H1 (cell line): ENCODE measurements around the gene PPP2R1A. TPM values are rescaled to one million over a fixed set of nuclear protein-coding genes. Genes with fewer than 3 reads are reported as not detected.

ENCODE experiments used
- CTCF ChIA-PET: fragments of 300-600 bp; sonication (Branson Sonifier 250); formaldehyde crosslinking; loops from one replicate; lab custom pipeline; 2021; ENCODE audit not compliant: partially characterized antibody; lab: Charles Lee
- POLR2A ChIA-PET: fragments of 300-600 bp; sonication (Branson Sonifier 250); formaldehyde crosslinking; loops from one replicate; lab custom pipeline; 2021; ENCODE audit warnings: inconsistent platforms; ENCODE audit not compliant: partially characterized antibody; lab: Charles Lee
- DNase-seq, 2 experiments: peaks; one replicate each; pipeline versions ENCODE4 v3.0.0 to v3.0.0-alpha.2; 2010 to 2022; ENCODE audit warnings: low spot score in 2 of 2, low read depth in 1 of 2, mixed read lengths in 1 of 2
- FAIRE-seq: peaks from 2 replicates; lab custom pipeline; 2011; peaks lifted over from hg19 to GRCh38; lab: Jason Lieb, UNC
- H2AFZ ChIP-seq: 2 replicates; pipeline ENCODE4 v1.8.1; 2012; ENCODE audit warnings: low read length, inconsistent platforms
- H2AK5ac ChIP-seq: 2 replicates; pipeline ENCODE4 v1.6.1; 2013; ENCODE audit warnings: low read depth, low read length
- H2BK120ac ChIP-seq: replicated peaks from 2 replicates; pipeline ENCODE3; 2013; ENCODE audit warnings: low read depth, low read length, inconsistent platforms
- H2BK12ac ChIP-seq: 2 replicates; pipeline ENCODE4 v1.6.1; 2013; ENCODE audit warnings: low read depth, low read length
- H2BK15ac ChIP-seq: 2 replicates; pipeline ENCODE4 v1.6.1; 2013; ENCODE audit warnings: low read length
- H2BK20ac ChIP-seq: 2 replicates; pipeline ENCODE4 v1.6.1; 2013; ENCODE audit warnings: low read length
- H2BK5ac ChIP-seq: 2 replicates; pipeline ENCODE4 v1.6.1; 2013; ENCODE audit warnings: low read depth, low read length
- H3K14ac ChIP-seq: 2 replicates; pipeline ENCODE4 v1.6.1; 2013; ENCODE audit warnings: inconsistent platforms; ENCODE audit not compliant: insufficient read length
- H3K18ac ChIP-seq: 2 replicates; pipeline ENCODE4 v1.6.1; 2013; ENCODE audit warnings: low read length; ENCODE audit errors: extremely low read depth
- H3K23ac ChIP-seq: 2 replicates; pipeline ENCODE4 v1.6.1; 2013; ENCODE audit warnings: inconsistent platforms; ENCODE audit not compliant: insufficient read length
- H3K23me2 ChIP-seq: 2 replicates; pipeline ENCODE4 v1.6.1; 2013; ENCODE audit warnings: low read depth, low read length
- H3K27ac ChIP-seq: 2 replicates; pipeline ENCODE4 v1.6.1; 2011; ENCODE audit warnings: low read depth, low read length, inconsistent platforms
- H3K27me3 ChIP-seq, 4 experiments: replicated peaks in 1 of 4; 1 replicate in 1 of 4; 2 replicates in 3 of 4; pipeline versions ENCODE4 v1.6.1 to v1.8.1; 2011 to 2013; ENCODE audit warnings: low read length in 3 of 4, mild to moderate bottlenecking in 3 of 4, inconsistent platforms in 2 of 4, mixed read lengths in 2 of 4, moderate library complexity in 1 of 4; ENCODE audit not compliant: control insufficient read depth in 3 of 4, insufficient read depth in 3 of 4; ENCODE audit errors: extremely low read depth in 1 of 4
- H3K36me3 ChIP-seq, 4 experiments: 2 replicates each; pipeline versions ENCODE4 v1.6.1 to v1.8.1; 2011 to 2013; ENCODE audit warnings: mild to moderate bottlenecking in 4 of 4, low read length in 3 of 4, moderate library complexity in 2 of 4, control low read depth in 1 of 4, inconsistent platforms in 1 of 4; ENCODE audit not compliant: insufficient read depth in 4 of 4, control insufficient read depth in 2 of 4
- H3K4ac ChIP-seq: replicated peaks from 2 replicates; pipeline ENCODE3; 2013; ENCODE audit warnings: low read length, low read depth, mixed read lengths, inconsistent platforms; ENCODE audit not compliant: insufficient read length
- H3K4me1 ChIP-seq, 4 experiments: replicated peaks in 1 of 4; 1 replicate in 1 of 4; 2 replicates in 3 of 4; pipeline versions ENCODE4 v1.6.1 to v1.8.1; 2011 to 2013; ENCODE audit warnings: low read length in 3 of 4, inconsistent platforms in 2 of 4, mixed read lengths in 1 of 4; ENCODE audit not compliant: insufficient read depth in 4 of 4, control insufficient read depth in 3 of 4
- H3K4me2 ChIP-seq, 2 experiments: 2 replicates each; pipeline versions ENCODE4 v1.6.1 to v1.8.1; 2011 to 2013; ENCODE audit warnings: low read depth in 2 of 2, low read length in 2 of 2, control low read depth in 1 of 2, inconsistent platforms in 1 of 2, mild to moderate bottlenecking in 1 of 2; ENCODE audit not compliant: insufficient read depth in 1 of 2
- H3K4me3 ChIP-seq, 4 experiments: fragments of 200-600, 300-600 bp in 1 of 4; sonication (generic), shearing (Covaris generic), sonication (Bioruptor Twin) in 1 of 4; 2 replicates each; pipeline versions ENCODE4 v1.5.1 to v1.8.1; 2011 to 2016; ENCODE audit warnings: low read length in 4 of 4, low read depth in 3 of 4, control low read depth in 2 of 4, inconsistent platforms in 2 of 4, mild to moderate bottlenecking in 2 of 4, mixed read lengths in 1 of 4, moderate library complexity in 1 of 4; ENCODE audit not compliant: insufficient read depth in 2 of 4; ENCODE audit errors: extremely low read depth in 1 of 4
- H3K56ac ChIP-seq: replicated peaks from 2 replicates; pipeline ENCODE3; 2013; ENCODE audit warnings: low read depth, mild to moderate bottlenecking, mixed read lengths, low read length, inconsistent platforms; ENCODE audit not compliant: insufficient read length
- H3K79me1 ChIP-seq: 2 replicates; pipeline ENCODE4 v1.6.1; 2013; ENCODE audit warnings: low read depth, low read length, control low read depth
- H3K79me2 ChIP-seq, 2 experiments: 2 replicates each; pipeline versions ENCODE4 v1.6.1 to v1.8.1; 2012 to 2013; ENCODE audit warnings: low read length in 2 of 2, mild to moderate bottlenecking in 2 of 2, inconsistent platforms in 1 of 2; ENCODE audit not compliant: insufficient read depth in 2 of 2, control insufficient read depth in 1 of 2
- H3K9ac ChIP-seq, 4 experiments: replicated peaks in 1 of 4; 1 replicate in 1 of 4; 2 replicates in 3 of 4; pipeline versions ENCODE4 v1.6.1 to v1.8.1; 2011 to 2013; ENCODE audit warnings: low read depth in 3 of 4, low read length in 3 of 4, control low read depth in 2 of 4, mild to moderate bottlenecking in 2 of 4, moderate library complexity in 2 of 4, inconsistent platforms in 1 of 4; ENCODE audit errors: extremely low read depth in 1 of 4
- H3K9me3 ChIP-seq, 2 experiments: 2 replicates each; pipeline versions ENCODE4 v1.6.1 to v1.8.1; 2012 to 2013; ENCODE audit warnings: mild to moderate bottlenecking in 2 of 2, moderate library complexity in 2 of 2, control low read depth in 1 of 2, inconsistent platforms in 1 of 2, low read depth in 1 of 2, low read length in 1 of 2, mixed read lengths in 1 of 2; ENCODE audit not compliant: insufficient read depth in 2 of 2
- H4K20me1 ChIP-seq, 2 experiments: replicated peaks in 1 of 2; 2 replicates each; pipeline versions ENCODE3 to v1.8.1; 2011 to 2013; ENCODE audit warnings: inconsistent platforms in 2 of 2, low read length in 2 of 2, mild to moderate bottlenecking in 1 of 2; ENCODE audit not compliant: insufficient read depth in 2 of 2, control insufficient read depth in 1 of 2
- H4K5ac ChIP-seq: 2 replicates; pipeline ENCODE4 v1.6.1; 2013; ENCODE audit warnings: low read length, low read depth, mixed read lengths, inconsistent platforms; ENCODE audit not compliant: insufficient read length
- H4K8ac ChIP-seq: 2 replicates; pipeline ENCODE4 v1.8.0; 2013; ENCODE audit warnings: mild to moderate bottlenecking, moderate library complexity, low read length, inconsistent platforms; ENCODE audit not compliant: insufficient read depth; ENCODE audit errors: extremely low read depth
- H4K91ac ChIP-seq: replicated peaks from 2 replicates; pipeline ENCODE3; 2013; ENCODE audit warnings: low read length, mixed read lengths, inconsistent platforms; ENCODE audit not compliant: insufficient read length
- CREB1 ChIP-seq: IDR thresholded peaks from 2 replicates; pipeline ENCODE4 v1.6.1; 2012; ENCODE audit warnings: inconsistent platforms
- HDAC2 ChIP-seq, 2 experiments: fragments of 300-600 bp in 1 of 2; sonication (generic) in 1 of 2; IDR thresholded peaks; 2 replicates each; pipeline ENCODE4 v1.6.1; 2011 to 2012; ENCODE audit warnings: low read depth in 2 of 2, low read length in 2 of 2, mild to moderate bottlenecking in 2 of 2, moderate library complexity in 2 of 2, borderline replicate concordance in 1 of 2, inconsistent platforms in 1 of 2
- RXRA ChIP-seq: IDR thresholded peaks from 2 replicates; pipeline ENCODE4 v1.6.1; 2011; ENCODE audit warnings: low read depth, mild to moderate bottlenecking, low read length, moderate library complexity; ENCODE audit not compliant: insufficient read depth
- WGBS, 2 experiments: shearing (Covaris generic) in 1 of 2; methylation state at CpG; one replicate each; pipeline versions ENCODE4 v1.1.6 to v1.1.7; 2013 to 2015; ENCODE audit warnings: low lambda C conversion rate in 2 of 2, mixed read lengths in 2 of 2, inconsistent platforms in 1 of 2, low coverage in 1 of 2, missing lambda C conversion rate in 1 of 2; ENCODE audit not compliant: insufficient replicate concordance in 2 of 2, insufficient coverage in 1 of 2, insufficient read length in 1 of 2; ENCODE audit errors: extremely low coverage in 1 of 2, missing lambda C conversion rate in 1 of 2; 5-methylcytosine and 5-hydroxymethylcytosine counted together
- polyA plus RNA-seq, 7 experiments: library from polyadenylated mRNA; depleted of rRNA in 3 of 7; stranded (reverse) in 5 of 7; unstranded in 2 of 7; fragments of >200 nt in 5 of 7; fragments of 200-250 nt in 2 of 7; gene quantifications; 1 replicate in 5 of 7; 2 replicates in 1 of 7; 4 replicates in 1 of 7; pipeline versions ENCODE4 v1.2.1 to v1.2.3, GENCODE V29; 2011 to 2013; ENCODE audit warnings: missing spikeins in 2 of 7, mixed read lengths in 2 of 7
- total RNA-seq: library from RNA; stranded (reverse); fragmentation: NEBNext Ultra II Directional; extraction: Animal tissue kit (Norgen Biotek cat#: 25700); gene quantifications from 2 replicates; pipeline ENCODE4 v1.2.1, GENCODE V29; 2021

The PPP2R1A gene
- total and polyA plus RNA-seq, 2 of the 8 experiments (the other 6 are each of a cell fraction or from before 2014, with no cell fraction given): 380 to 382 TPM

DNA sequence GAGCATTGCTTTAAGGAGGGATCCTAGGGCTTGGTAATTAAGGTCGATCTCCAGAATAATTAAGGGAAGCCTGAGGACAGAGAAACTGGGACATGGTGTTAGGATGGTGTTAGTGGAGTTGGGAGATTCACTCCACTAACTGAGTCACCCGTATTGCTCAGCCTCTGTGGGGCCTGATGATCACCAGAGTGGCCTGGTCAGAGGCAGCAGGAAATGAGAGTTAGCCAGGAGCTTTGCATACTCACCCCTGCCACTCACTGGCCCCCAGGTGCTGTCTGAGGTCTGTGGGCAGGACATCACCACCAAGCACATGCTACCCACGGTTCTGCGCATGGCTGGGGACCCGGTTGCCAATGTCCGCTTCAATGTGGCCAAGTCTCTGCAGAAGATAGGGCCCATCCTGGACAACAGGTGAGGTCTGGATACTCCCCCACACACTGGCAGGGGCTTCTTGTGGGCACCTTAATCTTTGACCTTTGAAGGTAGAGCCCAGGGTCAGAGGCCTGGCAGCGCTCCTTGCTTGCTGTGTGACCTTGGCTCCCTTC is 32.1 kb downstream of the PPP2R1A start:
- POLR2A ChIA-PET: no interaction called here
- WGBS, 2 experiments: 97% methylated on average over 7 of the region's 7 CpGs; no CpG with 5 or more reads in 1 of the 2 experiments

More for the DNA sequence above, 32.1 kb downstream of the PPP2R1A start:
- Histone ChIP-seq H2BK15ac (no peak overlapping the region), H3K79me1 (no peaks in the 10 kb centered on the region; the same call in 1 of the 2 replicates), H3K4ac (no peak overlapping the region), H2AFZ (no peak overlapping the region), H3K27me3 (no peaks in the 10 kb centered on the region), H3K23me2 (no peaks in the 10 kb centered on the region), H2BK20ac (no peak overlapping the region), H4K91ac (no peak overlapping the region), H4K20me1 (peaks cover 0 to 9% of the 10 kb centered on the region in 2 experiments), H3K79me2 (no peaks in the 10 kb centered on the region), H3K36me3 (peaks cover 46 to 95% (median 86%) of the 10 kb centered on the region in 4 experiments), H3K4me2 (no peak overlapping the region), H3K56ac (no peak overlapping the region), H2BK120ac (no peak overlapping the region), H2BK5ac (no peak overlapping the region), H3K4me1 (no peaks in the 10 kb centered on the region), H3K14ac (no peak overlapping the region), H2AK5ac (no peak overlapping the region), H3K9ac (no peak overlapping the region), H4K8ac (no peak overlapping the region), H3K9me3 (no peaks in the 10 kb centered on the region), H3K18ac (no peak overlapping the region), H3K4me3 (no peak overlapping the region), H3K23ac (no peak overlapping the region), H2BK12ac (no peak overlapping the region), H3K27ac (no peak overlapping the region), H4K5ac (no peak overlapping the region)
- FAIRE-seq (no peak), DNase-seq (no peak)
- TF ChIP-seq HDAC2 (IDR thresholded peaks at IDR 0.05; ENCODE audit: borderline replicate concordance in 1 of 2, low read depth in 2 of 2, low read length in 2 of 2) (no peak), RXRA (no peak), CREB1 (no peak)
- CTCF ChIA-PET: no interaction called here
